Measurements from ENCODE around the gene PRKACG.
"Not testable (repeated sequence)": the region's sequence is repeated elsewhere in the genome, so short reads cannot be mapped to it uniquely, and the experiment has no call there.

PRKACG gene

GRCh38 chr9:69014013-69014412 lies at the start of gene PRKACG:
PRKACG (minus strand) TSS chr9:69014113; CDS start chr9:69014092, 21 bp downstream.
- no peak for DNase-seq

GRCh38 chr9:69062195-69062594 lies 48.3 kb upstream of the PRKACG start:
- DNase-seq = no peak

GRCh38 chr9:69060766-69061165 lies 46.9 kb upstream of the PRKACG start:
- DNase-seq = no peak

GRCh38 chr9:69058101-69058500 lies 44.2 kb upstream of the PRKACG start:
- DNase-seq = no peak

GRCh38 chr9:69056191-69056815 lies 42.4 kb upstream of the PRKACG start:
- DNase-seq = no peak

GRCh38 chr9:69054989-69055388 lies 41.1 kb upstream of the PRKACG start:
- no peak for DNase-seq

GRCh38 chr9:69050936-69051335 lies 37.0 kb upstream of the PRKACG start:
- DNase-seq = not testable (repeated sequence)

- no peak for DNase-seq
Observed at GRCh38 chr9:69049094-69049493, 35.2 kb upstream of the PRKACG start.

- no peak for DNase-seq
Observed at GRCh38 chr9:69047371-69047770, 33.5 kb upstream of the PRKACG start.

- no peak for DNase-seq
Observed at GRCh38 chr9:69046723-69047122, 32.8 kb upstream of the PRKACG start.

- no peak for DNase-seq
Observed at GRCh38 chr9:69045821-69046220, 31.9 kb upstream of the PRKACG start.

- DNase-seq = no peak
Observed at GRCh38 chr9:69044240-69045219, 30.6 kb upstream of the PRKACG start.

GRCh38 chr9:69040646-69041045 lies 26.7 kb upstream of the PRKACG start:
- no peak for DNase-seq

- DNase-seq = no peak
Observed at GRCh38 chr9:69036799-69037198, 22.9 kb upstream of the PRKACG start.

GRCh38 chr9:69036309-69036708 lies 22.4 kb upstream of the PRKACG start:
- no peak for DNase-seq

- peak; percentile 87 for DNase-seq
Observed at GRCh38 chr9:69035438-69036308, 21.8 kb upstream of the PRKACG start, which contains the start of gene FXN. FXN (plus strand) TSS chr9:69035752; CDS start chr9:69035783, 31 bp downstream.

- DNase-seq = no peak
Observed at GRCh38 chr9:69034071-69034470, 20.2 kb upstream of the PRKACG start.

GRCh38 chr9:69030851-69031645 lies 17.1 kb upstream of the PRKACG start:
- DNase-seq = no peak

- DNase-seq = no peak
Observed at GRCh38 chr9:69029535-69029934, 15.6 kb upstream of the PRKACG start.

- peak; percentile 55 for DNase-seq
Observed at GRCh38 chr9:69028754-69029153, 14.8 kb upstream of the PRKACG start.

- peak; percentile 50 for DNase-seq
Observed at GRCh38 chr9:69027355-69028097, 13.6 kb upstream of the PRKACG start.

Data from CD4-positive, alpha-beta T cell treated with Interleukin-6 for 4 hours (primary cell).